NB4 (cell line): ENCODE data around the gene EIF4G3.
"Not testable (repeated sequence)": the region's sequence is repeated elsewhere in the genome, so short reads cannot be mapped to it uniquely, and the experiment has no call there.

ENCODE experiments used
- DNase-seq: peaks from one replicate; pipeline ENCODE4 v3.0.0; 2010; ENCODE audit warnings: low read depth
- H3K4me3 ChIP-seq: one replicate; pipeline ENCODE4 v1.5.1; 2011; ENCODE audit warnings: mild to moderate bottlenecking, low read depth, low read length, moderate library complexity
- MAX ChIP-seq: IDR thresholded peaks from 2 replicates; pipeline ENCODE4 v1.6.1; 2011; ENCODE audit warnings: low read depth, low read length
- MYC ChIP-seq: IDR thresholded peaks from 2 replicates; pipeline ENCODE4 v1.6.1; 2011; ENCODE audit warnings: low read depth, low read length
- POLR2A ChIP-seq: IDR thresholded peaks from 2 replicates; pipeline ENCODE4 v1.6.1; 2011; ENCODE audit warnings: mild to moderate bottlenecking; ENCODE audit not compliant: insufficient read length; ENCODE audit errors: extremely low read depth
- TF ChIP-seq, protein P1 (sequence below): IDR thresholded peaks from one replicate; pipeline ENCODE4 v1.5.1; 2012; ENCODE audit warnings: low read depth, low read length

Gene EIF4G3

GRCh38 chr1:21200767-21201166 lies 24.1 kb upstream of the EIF4G3 start:
- TF ChIP-seq, protein P1, sequence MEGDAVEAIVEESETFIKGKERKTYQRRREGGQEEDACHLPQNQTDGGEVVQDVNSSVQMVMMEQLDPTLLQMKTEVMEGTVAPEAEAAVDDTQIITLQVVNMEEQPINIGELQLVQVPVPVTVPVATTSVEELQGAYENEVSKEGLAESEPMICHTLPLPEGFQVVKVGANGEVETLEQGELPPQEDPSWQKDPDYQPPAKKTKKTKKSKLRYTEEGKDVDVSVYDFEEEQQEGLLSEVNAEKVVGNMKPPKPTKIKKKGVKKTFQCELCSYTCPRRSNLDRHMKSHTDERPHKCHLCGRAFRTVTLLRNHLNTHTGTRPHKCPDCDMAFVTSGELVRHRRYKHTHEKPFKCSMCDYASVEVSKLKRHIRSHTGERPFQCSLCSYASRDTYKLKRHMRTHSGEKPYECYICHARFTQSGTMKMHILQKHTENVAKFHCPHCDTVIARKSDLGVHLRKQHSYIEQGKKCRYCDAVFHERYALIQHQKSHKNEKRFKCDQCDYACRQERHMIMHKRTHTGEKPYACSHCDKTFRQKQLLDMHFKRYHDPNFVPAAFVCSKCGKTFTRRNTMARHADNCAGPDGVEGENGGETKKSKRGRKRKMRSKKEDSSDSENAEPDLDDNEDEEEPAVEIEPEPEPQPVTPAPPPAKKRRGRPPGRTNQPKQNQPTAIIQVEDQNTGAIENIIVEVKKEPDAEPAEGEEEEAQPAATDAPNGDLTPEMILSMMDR = no peak
- TF ChIP-seq POLR2A (no peak), MAX (no peak), MYC (no peak)
- no peak overlapping the region for H3K4me3 ChIP-seq
- DNase-seq = no peak

DNA sequence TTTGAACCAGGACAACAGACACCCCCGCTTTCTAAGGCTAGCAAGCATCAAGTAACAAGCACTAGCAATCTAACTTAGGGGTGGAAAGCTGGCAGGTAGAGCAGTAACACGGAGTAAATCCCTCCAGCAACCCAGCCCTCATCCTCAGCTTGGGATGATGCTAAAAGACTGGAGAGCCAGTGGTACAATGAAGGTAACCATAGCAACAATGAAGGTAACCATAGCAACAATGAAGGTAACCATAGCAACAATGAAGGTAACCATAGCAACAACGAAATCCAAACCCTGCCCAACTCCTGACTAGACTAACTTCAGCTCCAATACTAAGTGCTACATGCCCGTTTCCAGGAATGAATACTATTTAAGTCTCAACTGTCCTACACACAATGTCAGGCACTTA lies 22.2 kb upstream of the EIF4G3 start:
- no peak for DNase-seq
- TF ChIP-seq MAX = no peak
- no peak for TF ChIP-seq MYC
- TF ChIP-seq POLR2A = no peak
- TF ChIP-seq, protein P1 = no peak
- no peak overlapping the region for H3K4me3 ChIP-seq

- no peak for DNase-seq
- TF ChIP-seq MAX (no peak), MYC (no peak), POLR2A (no peak)
- TF ChIP-seq, protein P1 = no peak
- no peak overlapping the region for H3K4me3 ChIP-seq
Measured at GRCh38 chr1:21192871-21193270, 16.2 kb upstream of the EIF4G3 start.

DNA sequence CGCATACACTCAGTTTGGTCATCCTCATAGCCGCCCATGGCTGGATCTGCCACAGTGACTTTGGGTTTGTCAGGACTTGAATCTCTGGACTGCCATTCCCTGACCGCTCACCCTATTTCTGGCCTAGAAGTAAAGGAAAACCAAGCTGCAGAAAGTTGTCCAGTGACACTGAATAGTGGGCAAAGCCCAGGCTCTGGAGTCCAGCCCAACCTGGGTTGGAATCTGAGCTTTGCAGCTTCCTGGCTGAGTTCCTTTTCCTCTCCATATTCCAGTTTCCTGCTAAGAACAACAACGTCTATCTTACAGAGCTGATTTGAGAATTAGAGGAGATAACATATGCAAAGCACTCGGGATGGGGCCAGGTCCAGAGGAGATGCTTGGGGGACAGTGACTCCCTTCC lies 15.6 kb upstream of the EIF4G3 start:
- no peak overlapping the region for H3K4me3 ChIP-seq
- no peak for DNase-seq
- TF ChIP-seq, protein P1 = no peak
- TF ChIP-seq MYC = no peak

DNA sequence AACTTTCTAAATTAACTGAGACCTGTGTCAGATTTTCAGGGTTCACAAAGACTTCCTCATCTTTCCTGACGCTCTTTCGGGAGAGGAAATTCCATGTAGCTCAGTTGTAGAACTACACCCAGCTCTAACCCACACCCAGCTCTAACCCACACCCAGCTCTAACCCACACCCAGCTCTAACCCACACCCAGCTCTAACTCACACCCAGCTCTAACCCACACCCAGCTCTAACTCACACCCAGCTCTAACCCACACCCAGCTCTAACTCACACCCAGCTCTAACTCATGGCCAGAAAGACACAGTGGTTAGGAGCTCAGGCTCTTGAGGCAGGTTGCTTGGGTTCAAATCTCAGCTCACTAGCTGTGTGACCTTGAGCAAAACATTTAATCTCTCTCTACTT lies 14.1 kb upstream of the EIF4G3 start:
- DNase-seq, H3K4me3 ChIP-seq: not testable (repeated sequence)

GRCh38 chr1:21189906-21190500 lies 13.3 kb upstream of the EIF4G3 start:
- DNase-seq = no peak
- TF ChIP-seq MYC (no peak), POLR2A (no peak), MAX (no peak)
- TF ChIP-seq, protein P1 = no peak
- no peak overlapping the region for H3K4me3 ChIP-seq
